HepG2 (cell line): ENCODE data around the gene BSG. TPM values are rescaled to one million over a fixed set of nuclear protein-coding genes. Genes with fewer than 3 reads are reported as not detected.

Experiments
- DNMT1 ChIP-seq: sonication (generic); formaldehyde crosslinking; IDR thresholded peaks from 2 replicates; pipeline ENCODE4 v1.5.1; 2020; ENCODE audit warnings: mild to moderate bottlenecking, missing genetic modification reagents
- ETV6 ChIP-seq: sonication (generic); formaldehyde crosslinking; conservative IDR thresholded peaks from 2 replicates; pipeline ENCODE4 v1.4.0; 2020; ENCODE audit warnings: missing genetic modification reagents
- GTF2F1 ChIP-seq: fragments of 150-350 bp; IDR thresholded peaks from 2 replicates; pipeline ENCODE4 v1.6.1; 2014; ENCODE audit warnings: low read length
- HMGXB3 ChIP-seq: sonication (generic); formaldehyde crosslinking; IDR thresholded peaks from 2 replicates; pipeline ENCODE4 v1.4.0; 2020; ENCODE audit warnings: missing genetic modification reagents, borderline replicate concordance
- HNF4A ChIP-seq: sonication (generic); formaldehyde crosslinking; IDR thresholded peaks from 2 replicates; pipeline ENCODE4 v1.4.0; 2020; ENCODE audit warnings: missing genetic modification reagents
- IRX3 ChIP-seq: sonication (generic); formaldehyde crosslinking; IDR thresholded peaks from 2 replicates; pipeline ENCODE4 v1.8.1; 2023; ENCODE audit warnings: mild to moderate bottlenecking, low read depth, missing genetic modification reagents, borderline replicate concordance
- REPIN1 ChIP-seq: sonication (generic); formaldehyde crosslinking; IDR thresholded peaks from 2 replicates; pipeline ENCODE4 v1.8.0; 2022; ENCODE audit warnings: missing genetic modification reagents, low read depth, mild to moderate bottlenecking, borderline replicate concordance
- ZFP41 ChIP-seq: sonication (generic); formaldehyde crosslinking; IDR thresholded peaks from 2 replicates; pipeline ENCODE4 v1.4.0; 2020; ENCODE audit warnings: mild to moderate bottlenecking, missing genetic modification reagents, borderline replicate concordance
- ZKSCAN8 ChIP-seq: IDR thresholded peaks from 2 replicates; pipeline ENCODE4 v1.6.1; 2016; ENCODE audit warnings: borderline replicate concordance, missing genetic modification reagents, missing compliant biosample characterization
- ZNF350 ChIP-seq: sonication (generic); formaldehyde crosslinking; IDR thresholded peaks from 2 replicates; pipeline ENCODE4 v1.4.0; 2020; ENCODE audit warnings: mild to moderate bottlenecking, low read depth, missing genetic modification reagents, borderline replicate concordance
- ZNF512 ChIP-seq: sonication (generic); formaldehyde crosslinking; IDR thresholded peaks from 2 replicates; pipeline ENCODE4 v1.4.0; 2020; ENCODE audit warnings: mild to moderate bottlenecking, missing genetic modification reagents
- ZNF543 ChIP-seq: sonication (generic); formaldehyde crosslinking; IDR thresholded peaks from 2 replicates; pipeline ENCODE4 v1.4.0; 2020; ENCODE audit warnings: mild to moderate bottlenecking, missing genetic modification reagents
- ZNF766 ChIP-seq: sonication (generic); formaldehyde crosslinking; IDR thresholded peaks from 2 replicates; pipeline ENCODE4 v1.5.0; 2020; ENCODE audit warnings: missing genetic modification reagents, borderline replicate concordance
- polyA plus RNA-seq, 8 experiments: library from polyadenylated mRNA; depleted of rRNA in 3 of 8; stranded (reverse) in 7 of 8; unstranded in 1 of 8; fragments of >200 nt; fragmentation: Illumina TruSeq in 4 of 8; extraction: Trizol in 4 of 8; gene quantifications; 2 replicates each; pipeline versions ENCODE4 v1.2.1 to v1.2.3, GENCODE V29; 2011 to 2016; ENCODE audit warnings: low read depth in 4 of 8, missing spikeins in 1 of 8, mixed read lengths in 1 of 8; ENCODE audit not compliant: insufficient read depth in 1 of 8
- total RNA-seq, 5 experiments: library from RNA; depleted of rRNA; stranded (reverse); fragments of >200 nt; fragmentation: Illumina TruSeq; extraction: Trizol; gene quantifications; 2 replicates each; pipeline ENCODE4 v1.2.3, GENCODE V29; 2016; ENCODE audit warnings: low read depth in 1 of 5
- TF ChIP-seq, protein P1 (sequence below): IDR thresholded peaks from 2 replicates; pipeline ENCODE4 v1.6.1; 2016; ENCODE audit warnings: low read depth, missing genetic modification reagents, missing compliant biosample characterization
- TF ChIP-seq, protein P2 (sequence below): sonication (generic); formaldehyde crosslinking; IDR thresholded peaks from 2 replicates; pipeline ENCODE4 v1.8.0; 2022; ENCODE audit warnings: missing genetic modification reagents, mild to moderate bottlenecking, inconsistent platforms, borderline replicate concordance

The BSG gene
- total and polyA plus RNA-seq, 2 of the 13 experiments (the other 11 are each of a cell fraction or from before 2014, with no cell fraction given) = 309 to 754 TPM

DNA sequence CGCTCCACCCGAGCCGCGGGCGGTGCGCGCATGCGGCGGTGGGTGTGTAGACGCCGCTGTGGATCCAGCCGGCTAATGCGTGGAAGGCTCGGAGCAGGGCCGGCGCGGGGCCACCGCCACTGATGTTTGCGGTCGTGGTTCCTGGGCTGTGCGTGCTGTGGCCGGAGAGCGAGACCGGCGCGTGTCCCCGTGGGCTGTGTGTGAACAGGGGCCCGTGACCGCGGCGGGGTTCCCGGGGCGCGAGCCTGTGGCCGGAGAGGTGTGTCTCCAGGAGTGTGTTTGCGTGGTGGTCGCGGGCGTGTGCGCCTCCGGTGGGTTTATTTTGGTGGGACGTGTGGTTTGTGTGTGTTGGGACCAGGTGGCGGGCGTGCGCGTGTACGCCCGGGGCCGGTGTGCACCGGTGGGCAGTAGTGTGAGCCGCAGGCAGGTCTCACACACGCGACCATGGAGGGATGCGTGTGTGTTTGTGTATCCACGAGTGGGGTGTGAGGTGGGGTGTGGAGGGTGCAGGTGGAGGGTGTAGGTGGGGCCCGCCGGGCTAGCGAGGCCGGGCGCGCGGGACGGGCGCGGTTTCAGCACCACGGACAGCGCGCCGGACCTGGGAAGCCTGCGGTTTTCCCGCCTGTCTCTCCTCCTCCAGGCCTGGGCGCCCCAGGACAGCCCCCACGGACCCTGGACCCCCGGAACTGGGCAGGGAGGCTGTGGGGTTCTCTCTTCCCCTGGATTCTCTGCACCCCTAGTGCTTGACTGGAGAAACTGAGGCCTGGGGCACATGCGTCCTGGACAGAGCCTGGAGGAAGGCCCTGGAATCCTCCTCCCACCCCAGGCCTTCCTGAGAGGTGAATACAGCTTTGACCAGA lies 18.9 kb downstream of the BSG start (continued):
- TF ChIP-seq REPIN1 (CRISPR knock-in tag) (no peak), GTF2F1 (no peak), ZFP41 (CRISPR knock-in tag) (no peak), ETV6 (peak; percentile 82; the same call in 1 of the 2 replicates), DNMT1 (CRISPR knock-in tag) (no peak), ZKSCAN8 (CRISPR knock-in tag) (no peak), ZNF766 (CRISPR knock-in tag) (0 out of 2 replicates have a peak, but pooled peaks have one; percentile 52), ZNF350 (CRISPR knock-in tag) (no peak), HNF4A (CRISPR knock-in tag) (no peak), ZNF543 (CRISPR knock-in tag) (no peak), ZNF512 (CRISPR knock-in tag) (no peak), HMGXB3 (CRISPR knock-in tag) (peak; percentile 63; the same call in 1 of the 2 replicates), IRX3 (CRISPR knock-in tag) (peak; percentile 35; the same call in 1 of the 2 replicates)
- TF ChIP-seq, protein P1, sequence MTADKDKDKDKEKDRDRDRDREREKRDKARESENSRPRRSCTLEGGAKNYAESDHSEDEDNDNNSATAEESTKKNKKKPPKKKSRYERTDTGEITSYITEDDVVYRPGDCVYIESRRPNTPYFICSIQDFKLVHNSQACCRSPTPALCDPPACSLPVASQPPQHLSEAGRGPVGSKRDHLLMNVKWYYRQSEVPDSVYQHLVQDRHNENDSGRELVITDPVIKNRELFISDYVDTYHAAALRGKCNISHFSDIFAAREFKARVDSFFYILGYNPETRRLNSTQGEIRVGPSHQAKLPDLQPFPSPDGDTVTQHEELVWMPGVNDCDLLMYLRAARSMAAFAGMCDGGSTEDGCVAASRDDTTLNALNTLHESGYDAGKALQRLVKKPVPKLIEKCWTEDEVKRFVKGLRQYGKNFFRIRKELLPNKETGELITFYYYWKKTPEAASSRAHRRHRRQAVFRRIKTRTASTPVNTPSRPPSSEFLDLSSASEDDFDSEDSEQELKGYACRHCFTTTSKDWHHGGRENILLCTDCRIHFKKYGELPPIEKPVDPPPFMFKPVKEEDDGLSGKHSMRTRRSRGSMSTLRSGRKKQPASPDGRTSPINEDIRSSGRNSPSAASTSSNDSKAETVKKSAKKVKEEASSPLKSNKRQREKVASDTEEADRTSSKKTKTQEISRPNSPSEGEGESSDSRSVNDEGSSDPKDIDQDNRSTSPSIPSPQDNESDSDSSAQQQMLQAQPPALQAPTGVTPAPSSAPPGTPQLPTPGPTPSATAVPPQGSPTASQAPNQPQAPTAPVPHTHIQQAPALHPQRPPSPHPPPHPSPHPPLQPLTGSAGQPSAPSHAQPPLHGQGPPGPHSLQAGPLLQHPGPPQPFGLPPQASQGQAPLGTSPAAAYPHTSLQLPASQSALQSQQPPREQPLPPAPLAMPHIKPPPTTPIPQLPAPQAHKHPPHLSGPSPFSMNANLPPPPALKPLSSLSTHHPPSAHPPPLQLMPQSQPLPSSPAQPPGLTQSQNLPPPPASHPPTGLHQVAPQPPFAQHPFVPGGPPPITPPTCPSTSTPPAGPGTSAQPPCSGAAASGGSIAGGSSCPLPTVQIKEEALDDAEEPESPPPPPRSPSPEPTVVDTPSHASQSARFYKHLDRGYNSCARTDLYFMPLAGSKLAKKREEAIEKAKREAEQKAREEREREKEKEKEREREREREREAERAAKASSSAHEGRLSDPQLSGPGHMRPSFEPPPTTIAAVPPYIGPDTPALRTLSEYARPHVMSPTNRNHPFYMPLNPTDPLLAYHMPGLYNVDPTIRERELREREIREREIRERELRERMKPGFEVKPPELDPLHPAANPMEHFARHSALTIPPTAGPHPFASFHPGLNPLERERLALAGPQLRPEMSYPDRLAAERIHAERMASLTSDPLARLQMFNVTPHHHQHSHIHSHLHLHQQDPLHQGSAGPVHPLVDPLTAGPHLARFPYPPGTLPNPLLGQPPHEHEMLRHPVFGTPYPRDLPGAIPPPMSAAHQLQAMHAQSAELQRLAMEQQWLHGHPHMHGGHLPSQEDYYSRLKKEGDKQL (CRISPR knock-in tag) = no peak
- TF ChIP-seq, protein P2, sequence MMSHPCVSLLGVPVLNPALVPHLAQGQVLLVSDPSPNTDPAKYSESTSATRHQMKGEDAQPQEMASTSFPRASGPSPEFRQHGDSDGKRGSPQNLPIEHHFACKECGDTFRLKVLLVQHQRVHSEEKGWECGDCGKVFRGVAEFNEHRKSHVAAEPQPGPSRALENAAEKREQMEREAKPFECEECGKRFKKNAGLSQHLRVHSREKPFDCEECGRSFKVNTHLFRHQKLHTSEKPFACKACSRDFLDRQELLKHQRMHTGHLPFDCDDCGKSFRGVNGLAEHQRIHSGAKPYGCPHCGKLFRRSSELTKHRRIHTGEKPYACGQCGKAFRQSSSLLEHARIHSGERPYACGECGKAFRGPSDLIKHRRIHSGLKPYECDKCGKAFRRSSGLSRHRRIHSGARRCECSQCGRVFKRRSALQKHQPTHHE (CRISPR knock-in tag) = no peak
